ENCODE results near the gene NTNG1. TPM values are rescaled to one million over a fixed set of nuclear protein-coding genes. Genes with fewer than 3 reads are reported as not detected.

NTNG1 gene
- total RNA-seq, 1 experiment from 2014 or later: not detected

- in situ Hi-C loops (cut with HindIII; ENCODE audit: low pct_unique_long_range_greater_than_20kb, low sequenced_read_pairs): no loop called here
- no peak for DNase-seq (ENCODE audit: low read depth, low spot score)
These were observed 303.0 kb downstream of the NTNG1 start for GRCh38 chr1:107443860-107444259.

- DNase-seq (ENCODE audit: low read depth, low spot score): no peak
- in situ Hi-C loops (cut with HindIII; ENCODE audit: low pct_unique_long_range_greater_than_20kb, low sequenced_read_pairs): no loop called here
These were observed 303.5 kb downstream of the NTNG1 start for GRCh38 chr1:107444302-107444701.

DNA sequence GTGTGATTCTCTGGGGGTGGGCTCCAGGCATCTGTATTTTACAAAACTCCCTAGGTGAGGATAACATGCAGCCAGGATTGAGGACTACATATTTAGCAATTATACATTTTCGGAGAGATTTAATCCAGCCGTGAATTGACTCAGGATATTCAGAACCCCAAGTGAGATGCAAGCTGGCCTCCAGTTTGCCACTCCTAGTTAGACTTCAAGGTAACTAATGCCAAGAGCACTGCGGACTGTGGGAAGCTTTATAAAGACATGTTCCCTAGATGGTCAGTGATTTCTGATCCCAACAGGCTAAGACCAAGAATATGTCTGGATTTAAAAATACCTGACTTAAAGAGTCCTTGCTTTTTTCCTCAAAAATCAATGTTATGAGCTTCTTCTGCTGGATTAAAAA is 308.5 kb downstream of the NTNG1 start:
- DNase-seq (ENCODE audit: low read depth, low spot score): no peak
- in situ Hi-C loops (cut with HindIII; ENCODE audit: low pct_unique_long_range_greater_than_20kb, low sequenced_read_pairs): no loop called here

- in situ Hi-C loops (cut with HindIII; ENCODE audit: low pct_unique_long_range_greater_than_20kb, low sequenced_read_pairs): no loop called here
- no peak for DNase-seq (ENCODE audit: low read depth, low spot score)
These were observed 310.2 kb downstream of the NTNG1 start for GRCh38 chr1:107450899-107451664.

GRCh38 chr1:107451715-107452114 is 310.9 kb downstream of the NTNG1 start:
- DNase-seq (ENCODE audit: low read depth, low spot score): no peak
- in situ Hi-C loops (cut with HindIII; ENCODE audit: low pct_unique_long_range_greater_than_20kb, low sequenced_read_pairs): no loop called here

GRCh38 chr1:107454791-107455190 is 314.0 kb downstream of the NTNG1 start:
- no peak for DNase-seq (ENCODE audit: low read depth, low spot score)
- in situ Hi-C loops (cut with HindIII; ENCODE audit: low pct_unique_long_range_greater_than_20kb, low sequenced_read_pairs): no loop called here

GRCh38 chr1:107457989-107458388 is 317.1 kb downstream of the NTNG1 start:
- DNase-seq (ENCODE audit: low read depth, low spot score): no peak
- in situ Hi-C loops (cut with HindIII; ENCODE audit: low pct_unique_long_range_greater_than_20kb, low sequenced_read_pairs): no loop called here

DNA sequence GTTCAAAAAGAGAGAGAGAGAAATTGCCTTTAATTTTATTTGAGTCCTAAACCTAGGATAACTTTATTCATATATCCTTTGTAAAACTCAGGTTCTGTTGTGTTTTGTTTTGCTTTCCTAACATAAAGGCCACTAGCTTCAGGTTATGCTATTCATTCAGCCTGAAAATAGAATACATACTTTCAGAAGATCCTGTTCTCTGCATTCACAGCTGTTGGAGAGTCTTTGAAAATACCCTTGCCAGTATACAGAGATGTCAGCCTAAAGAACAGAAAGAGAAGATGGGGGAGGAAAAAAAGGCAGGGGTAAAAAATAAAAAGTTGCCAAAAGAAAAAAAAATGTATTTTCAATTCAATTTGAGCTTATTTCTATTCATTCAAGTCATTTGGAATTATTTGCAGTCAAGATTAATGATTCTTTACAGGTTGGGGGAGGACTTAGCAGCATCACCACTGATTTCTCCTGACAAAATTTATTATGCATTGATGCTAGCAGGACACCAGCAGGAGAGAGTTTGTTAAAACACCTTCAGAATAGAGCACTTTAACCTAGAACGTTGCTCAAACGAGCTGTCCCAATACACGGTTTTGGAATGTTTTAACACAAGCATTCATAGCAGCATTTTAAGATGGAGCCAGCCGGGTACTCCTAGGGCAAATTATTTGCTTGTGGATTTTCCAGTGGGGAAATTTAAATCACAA is 318.5 kb downstream of the NTNG1 start:
- in situ Hi-C loops (cut with HindIII; ENCODE audit: low pct_unique_long_range_greater_than_20kb, low sequenced_read_pairs): no loop called here
- no peak for DNase-seq (ENCODE audit: low read depth, low spot score)

DNA sequence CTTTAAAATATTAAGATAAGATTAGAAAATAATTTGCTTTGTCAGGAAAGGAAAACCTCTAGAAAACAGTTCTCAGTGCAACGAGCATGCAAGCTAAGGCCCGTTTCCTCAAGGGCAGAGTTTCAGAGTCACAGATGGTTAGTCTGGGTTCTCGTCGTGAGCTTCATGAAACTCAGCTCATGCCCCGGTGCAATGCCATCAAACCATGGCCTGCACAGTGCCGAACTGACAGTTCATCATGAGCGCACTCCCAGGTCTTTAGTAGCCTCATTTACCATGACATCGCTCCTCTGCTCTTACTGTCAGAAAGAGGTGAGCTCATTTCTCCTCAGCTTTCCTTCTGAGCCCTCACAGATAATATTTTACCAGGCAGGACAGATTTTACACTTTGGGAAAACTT is 319.2 kb downstream of the NTNG1 start:
- no peak for DNase-seq (ENCODE audit: low read depth, low spot score)
- in situ Hi-C loops (cut with HindIII; ENCODE audit: low pct_unique_long_range_greater_than_20kb, low sequenced_read_pairs): no loop called here

GRCh38 chr1:107464827-107465226 is 324.0 kb downstream of the NTNG1 start:
- in situ Hi-C loops (cut with HindIII; ENCODE audit: low pct_unique_long_range_greater_than_20kb, low sequenced_read_pairs): no loop called here
- DNase-seq (ENCODE audit: low read depth, low spot score): peak; percentile 22

DNA sequence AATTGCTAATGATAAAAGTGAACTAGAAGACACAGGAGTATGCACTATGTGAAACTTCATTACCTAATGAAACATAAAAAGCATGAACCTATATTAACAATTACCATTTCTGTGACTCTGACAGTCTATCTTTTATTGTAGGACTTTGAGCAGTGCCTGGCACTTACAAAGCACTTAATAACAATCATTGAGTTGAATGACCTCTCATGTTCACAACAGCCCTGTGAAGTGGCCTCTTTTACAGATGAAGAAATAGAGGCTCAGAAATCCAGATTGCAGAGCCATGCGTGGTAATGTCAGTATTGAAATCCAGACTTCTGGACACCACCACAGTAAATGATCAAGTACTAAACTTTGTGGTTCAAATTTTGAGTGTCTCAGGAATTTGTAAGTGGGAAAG is 326.4 kb downstream of the NTNG1 start:
- in situ Hi-C loops (cut with HindIII; ENCODE audit: low pct_unique_long_range_greater_than_20kb, low sequenced_read_pairs): no loop called here
- no peak for DNase-seq (ENCODE audit: low read depth, low spot score)

- no peak for DNase-seq (ENCODE audit: low read depth, low spot score)
- in situ Hi-C loops (cut with HindIII; ENCODE audit: low pct_unique_long_range_greater_than_20kb, low sequenced_read_pairs): no loop called here
These were observed 327.0 kb downstream of the NTNG1 start for GRCh38 chr1:107467811-107468210.

GRCh38 chr1:107473065-107473464 is 332.2 kb downstream of the NTNG1 start:
- in situ Hi-C loops (cut with HindIII; ENCODE audit: low pct_unique_long_range_greater_than_20kb, low sequenced_read_pairs): no loop called here
- DNase-seq (ENCODE audit: low read depth, low spot score): no peak

GRCh38 chr1:107474877-107475612 is 334.2 kb downstream of the NTNG1 start:
- no peak for DNase-seq (ENCODE audit: low read depth, low spot score)
- in situ Hi-C loops (cut with HindIII; ENCODE audit: low pct_unique_long_range_greater_than_20kb, low sequenced_read_pairs): no loop called here

DNA sequence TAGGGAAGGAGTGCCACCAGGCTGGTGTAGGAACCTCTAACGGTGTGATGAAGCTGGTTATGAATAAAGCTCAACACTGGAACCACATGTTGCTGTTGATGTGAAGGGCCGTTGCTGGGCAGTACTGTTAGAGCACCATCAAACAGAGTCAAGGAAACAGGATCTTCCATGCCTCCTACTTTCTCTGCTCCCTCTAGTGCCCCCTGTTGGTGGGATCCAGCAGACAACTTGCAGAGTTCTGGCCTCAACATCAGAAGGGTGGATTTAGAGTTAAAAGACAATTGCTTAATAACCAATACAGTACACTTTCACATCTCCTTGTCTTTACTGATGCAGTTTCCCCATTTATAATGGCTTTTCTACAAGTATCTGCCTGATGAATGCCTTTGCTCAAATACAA is 336.4 kb downstream of the NTNG1 start:
- DNase-seq (ENCODE audit: low read depth, low spot score): peak; percentile 35
- in situ Hi-C loops (cut with HindIII; ENCODE audit: low pct_unique_long_range_greater_than_20kb, low sequenced_read_pairs): no loop called here

DNA sequence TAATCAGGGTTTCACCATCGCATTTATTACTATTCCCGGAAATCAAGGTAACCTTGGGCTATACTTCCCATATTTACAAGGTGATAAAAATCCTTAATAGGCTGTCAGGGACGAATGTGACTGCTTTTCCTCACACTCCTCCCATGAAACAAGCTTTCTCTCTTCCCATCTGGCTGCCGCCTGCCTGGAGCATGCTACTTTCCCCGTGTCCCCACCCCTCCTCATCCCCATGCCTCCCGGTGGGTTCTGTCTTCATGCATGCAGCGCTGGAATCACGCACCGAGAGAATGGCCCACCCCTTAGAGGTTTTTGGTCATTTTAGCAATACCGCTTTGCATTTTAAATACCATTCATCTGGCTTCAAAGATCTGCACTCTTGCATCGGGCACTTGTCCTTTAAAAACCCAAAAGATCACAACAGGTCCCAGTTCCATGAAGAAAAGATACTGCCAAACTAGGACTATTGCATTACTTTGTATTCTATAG is 339.1 kb downstream of the NTNG1 start:
- in situ Hi-C loops (cut with HindIII; ENCODE audit: low pct_unique_long_range_greater_than_20kb, low sequenced_read_pairs): no loop called here
- no peak for DNase-seq (ENCODE audit: low read depth, low spot score)

DNA sequence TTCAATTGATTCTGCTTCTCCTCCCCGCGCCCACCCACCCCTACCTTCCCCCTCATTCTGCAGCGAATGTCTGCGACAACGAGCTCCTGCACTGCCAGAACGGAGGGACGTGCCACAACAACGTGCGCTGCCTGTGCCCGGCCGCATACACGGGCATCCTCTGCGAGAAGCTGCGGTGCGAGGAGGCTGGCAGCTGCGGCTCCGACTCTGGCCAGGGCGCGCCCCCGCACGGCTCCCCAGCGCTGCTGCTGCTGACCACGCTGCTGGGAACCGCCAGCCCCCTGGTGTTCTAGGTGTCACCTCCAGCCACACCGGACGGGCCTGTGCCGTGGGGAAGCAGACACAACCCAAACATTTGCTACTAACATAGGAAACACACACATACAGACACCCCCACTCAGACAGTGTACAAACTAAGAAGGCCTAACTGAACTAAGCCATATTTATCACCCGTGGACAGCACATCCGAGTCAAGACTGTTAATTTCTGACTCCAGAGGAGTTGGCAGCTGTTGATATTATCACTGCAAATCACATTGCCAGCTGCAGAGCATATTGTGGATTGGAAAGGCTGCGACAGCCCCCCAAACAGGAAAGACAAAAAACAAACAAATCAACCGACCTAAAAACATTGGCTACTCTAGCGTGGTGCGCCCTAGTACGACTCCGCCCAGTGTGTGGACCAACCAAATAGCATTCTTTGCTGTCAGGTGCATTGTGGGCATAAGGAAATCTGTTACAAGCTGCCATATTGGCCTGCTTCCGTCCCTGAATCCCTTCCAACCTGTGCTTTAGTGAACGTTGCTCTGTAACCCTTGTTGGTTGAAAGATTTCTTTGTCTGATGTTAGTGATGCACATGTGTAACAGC is 339.9 kb downstream of the NTNG1 start:
- in situ Hi-C loops (cut with HindIII; ENCODE audit: low pct_unique_long_range_greater_than_20kb, low sequenced_read_pairs): no loop called here
- DNase-seq (ENCODE audit: low read depth, low spot score): no peak
